NCI-H345 (cell line): ENCODE data around the gene CD180.

Source experiments
- DNase-seq: peaks from one replicate; lab custom pipeline; 2025; lab: John Stamatoyannopoulos, UW

Gene CD180

DNA sequence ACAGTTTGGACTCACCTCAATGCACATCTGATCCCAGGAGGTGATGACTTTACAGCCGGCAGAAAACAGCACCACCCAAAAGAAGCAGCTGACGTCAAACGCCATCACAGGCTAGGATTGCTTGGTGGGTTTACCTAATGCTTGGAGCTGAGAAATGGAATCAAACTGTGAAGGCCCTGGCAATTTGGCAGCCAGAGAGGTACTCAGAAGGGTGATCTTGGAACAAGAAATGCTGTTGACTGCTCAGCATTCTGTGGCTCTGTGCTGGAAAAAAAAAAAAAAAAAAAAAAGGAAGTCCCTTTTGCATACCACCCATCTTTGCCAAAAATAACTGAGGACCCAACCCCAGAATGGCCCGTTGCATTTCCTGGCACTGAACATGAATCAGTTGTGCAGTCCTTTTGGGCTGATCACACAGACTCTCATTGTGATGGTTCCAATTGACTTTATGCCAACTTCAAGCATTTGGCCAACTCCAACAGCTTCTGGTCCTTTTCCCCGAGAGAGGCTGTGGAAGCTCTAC is at the start of gene CD180:
Gene CD180, minus strand, starts transcription at position 263 of the 523 bp plus-strand sequence. Its CDS starts 158 bp downstream, at position 105.
- DNase-seq = no peak

DNA sequence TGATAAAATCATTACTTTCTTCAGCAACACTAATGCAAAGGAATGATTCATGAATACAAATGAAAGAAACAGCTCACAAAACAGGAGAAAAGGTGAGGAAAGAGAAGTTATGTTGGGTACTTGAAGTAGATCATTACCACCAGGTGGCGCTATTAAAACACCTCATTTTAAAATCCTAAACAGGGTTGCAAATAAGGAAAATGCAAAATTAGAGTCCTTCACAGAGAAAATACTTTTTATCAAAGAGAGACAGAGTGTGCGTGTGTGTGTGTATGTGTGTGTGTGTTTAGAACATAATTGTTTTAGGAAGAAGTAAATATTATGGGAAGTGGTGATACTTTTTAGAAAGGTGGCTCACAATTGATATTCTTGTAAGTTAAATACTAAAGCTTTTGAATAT is 49.5 kb upstream of the CD180 start:
- peak; percentile 63 for DNase-seq

DNA sequence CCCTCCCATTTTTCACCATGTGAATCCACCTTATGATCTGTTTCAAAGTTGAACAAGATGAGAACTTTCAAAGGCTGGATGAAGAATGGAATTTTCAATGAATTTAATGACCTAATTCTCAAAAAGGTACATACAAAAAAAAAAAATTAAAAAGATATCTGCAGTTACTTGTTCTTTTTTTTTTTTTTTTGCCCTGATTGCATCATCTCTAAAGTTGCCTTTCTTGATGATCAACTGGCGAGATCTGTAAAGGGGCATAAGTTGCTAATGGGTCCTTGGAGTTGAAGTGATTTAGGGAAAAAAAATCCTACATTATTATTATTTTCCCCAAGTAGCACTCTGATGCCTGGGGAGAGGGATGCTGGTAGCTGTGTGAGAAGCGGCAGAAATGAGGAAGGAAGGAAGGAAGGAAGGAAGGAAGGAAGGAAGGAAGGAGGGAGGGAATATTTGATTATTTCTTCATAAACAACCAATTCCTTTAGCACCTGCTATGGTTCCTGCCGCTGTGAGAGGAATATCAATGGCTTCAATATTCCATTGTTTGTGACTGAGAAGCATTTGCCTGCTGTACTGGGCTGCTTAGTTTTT is 48.8 kb upstream of the CD180 start:
- no peak for DNase-seq

DNA sequence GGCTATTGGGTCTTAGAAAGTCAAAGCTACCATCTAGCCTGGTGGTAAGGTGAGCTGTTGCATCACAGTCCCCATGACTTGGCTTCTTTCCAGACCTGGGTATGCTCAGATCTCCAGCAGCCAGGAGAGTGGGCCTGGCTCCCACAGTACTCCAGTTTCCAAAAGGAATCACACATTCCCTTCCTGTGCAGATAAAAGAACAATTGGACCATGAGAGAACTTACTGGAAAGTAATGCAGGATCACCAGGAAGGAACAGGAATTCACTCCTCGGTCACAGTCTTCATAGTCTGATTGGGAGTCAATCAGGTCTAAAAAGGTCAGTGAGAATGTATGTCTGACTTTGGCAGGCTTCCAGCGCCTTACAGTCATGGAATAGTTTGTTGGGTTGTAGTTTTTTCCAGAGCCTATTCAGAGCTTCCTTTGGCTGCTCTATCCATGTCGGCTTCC is 47.8 kb upstream of the CD180 start:
- peak; percentile 68 for DNase-seq

DNA sequence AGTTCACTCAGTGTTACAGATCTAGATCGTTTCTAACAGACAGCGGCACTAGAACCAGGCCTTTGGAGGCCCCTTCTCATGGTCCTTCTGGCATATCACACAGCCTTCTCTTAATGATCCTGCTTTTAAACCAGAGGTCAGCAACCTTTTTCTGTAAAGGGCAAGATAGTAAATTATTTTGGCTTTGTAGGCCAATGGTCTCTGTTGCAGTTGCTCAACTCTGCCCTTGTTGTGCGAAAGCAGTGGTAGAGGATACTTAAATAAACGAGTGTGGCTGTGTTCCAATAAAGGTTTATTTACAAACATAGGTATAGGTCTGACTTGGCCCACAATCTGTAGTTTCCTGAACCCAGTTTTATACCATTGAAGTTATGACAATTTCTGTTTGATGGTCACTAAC is 47.3 kb upstream of the CD180 start:
- DNase-seq = no peak

DNA sequence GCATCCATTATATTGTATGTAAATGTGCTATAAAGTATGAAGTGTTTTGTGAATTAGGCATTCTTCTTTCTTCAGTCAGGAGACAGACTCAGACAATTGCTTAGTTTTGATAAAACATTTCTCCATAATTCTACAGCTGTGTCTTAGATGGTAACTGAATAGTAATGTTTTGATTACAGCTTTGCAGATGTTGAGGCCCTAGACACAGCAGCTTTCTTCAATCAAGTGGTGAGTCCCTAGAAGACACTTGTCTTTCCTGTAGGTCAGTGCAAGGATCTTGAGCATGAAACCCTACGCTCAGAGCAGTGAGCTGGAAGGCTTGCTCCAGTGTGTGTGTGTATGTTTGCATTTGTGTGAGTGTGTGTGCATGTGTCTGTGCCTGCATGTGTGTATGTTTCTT is 46.8 kb upstream of the CD180 start:
- DNase-seq = no peak

DNA sequence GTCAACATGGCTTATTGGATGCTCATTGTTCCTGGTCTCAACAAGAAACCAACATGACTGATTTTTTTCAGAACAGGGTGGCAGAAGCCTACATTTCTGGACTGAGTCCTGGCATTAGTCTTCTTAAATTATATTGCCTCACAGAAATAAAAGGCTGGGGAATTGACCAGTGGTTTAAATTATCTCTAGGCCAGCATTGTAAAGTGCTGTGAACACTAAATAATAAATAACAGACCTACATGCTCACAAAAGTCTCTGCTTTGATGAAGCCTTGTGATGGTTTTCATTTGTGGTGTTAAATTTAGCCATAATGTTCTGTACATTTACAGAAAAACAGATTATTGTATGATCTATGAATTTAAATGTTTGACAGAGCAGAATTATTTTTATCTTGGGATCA is 44.7 kb upstream of the CD180 start:
- no peak for DNase-seq

DNA sequence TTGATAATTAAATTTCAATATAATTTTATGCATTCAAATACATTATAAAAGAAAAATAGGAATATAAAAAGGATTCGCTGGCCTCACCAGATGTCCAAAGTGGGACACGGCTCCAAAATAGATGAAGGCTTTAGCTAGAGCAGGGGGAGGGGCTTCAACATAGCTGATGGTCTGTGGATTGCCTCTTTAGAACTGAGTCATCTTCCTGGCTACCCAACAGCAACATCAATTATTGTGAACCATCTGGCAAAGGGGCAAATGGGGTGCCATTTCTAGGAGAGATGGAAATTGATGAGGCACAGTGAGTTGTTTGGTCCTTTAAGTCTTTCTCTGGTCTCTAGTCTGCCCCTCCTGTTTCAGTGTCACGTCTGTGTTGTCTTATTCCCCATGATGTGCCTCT is 44.2 kb upstream of the CD180 start:
- no peak for DNase-seq

DNA sequence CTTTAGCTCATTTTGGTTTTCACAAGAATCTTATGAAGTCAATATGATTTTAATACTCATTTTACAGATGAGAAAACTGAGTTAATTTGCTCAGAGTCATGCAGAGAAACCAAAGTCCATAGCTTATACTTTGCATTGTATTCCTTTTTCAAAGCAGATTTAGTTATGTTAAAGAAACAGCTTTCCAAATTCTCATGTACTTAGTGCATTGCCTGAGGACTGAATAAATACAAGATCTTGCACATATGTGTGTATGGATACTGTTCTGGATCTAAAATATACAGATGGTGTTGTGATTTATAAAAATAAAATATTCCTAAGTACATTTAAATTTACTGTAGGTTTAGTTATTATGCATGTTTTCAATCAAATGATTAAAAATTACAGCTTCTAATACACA is 43.5 kb upstream of the CD180 start:
- DNase-seq = no peak

DNA sequence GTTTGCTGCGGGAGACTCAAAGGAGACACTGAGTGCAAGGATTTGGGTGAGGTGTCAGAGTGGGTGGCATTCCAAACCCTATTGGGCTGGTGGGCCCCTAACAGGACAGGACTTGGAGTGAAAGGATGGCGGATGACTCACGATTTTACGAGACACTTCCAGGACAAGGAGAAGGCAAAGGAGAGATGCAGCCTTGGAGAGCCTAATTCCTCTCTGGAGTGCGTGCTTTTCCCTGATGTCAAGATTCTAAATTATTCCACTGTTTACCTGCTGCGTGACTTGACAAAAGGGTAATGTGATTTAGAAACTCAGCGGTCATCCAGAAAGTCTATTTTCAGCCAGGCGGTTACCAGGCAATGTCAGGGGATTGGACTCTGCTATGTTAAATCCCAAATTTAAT is 41.6 kb upstream of the CD180 start:
- DNase-seq = no peak

DNA sequence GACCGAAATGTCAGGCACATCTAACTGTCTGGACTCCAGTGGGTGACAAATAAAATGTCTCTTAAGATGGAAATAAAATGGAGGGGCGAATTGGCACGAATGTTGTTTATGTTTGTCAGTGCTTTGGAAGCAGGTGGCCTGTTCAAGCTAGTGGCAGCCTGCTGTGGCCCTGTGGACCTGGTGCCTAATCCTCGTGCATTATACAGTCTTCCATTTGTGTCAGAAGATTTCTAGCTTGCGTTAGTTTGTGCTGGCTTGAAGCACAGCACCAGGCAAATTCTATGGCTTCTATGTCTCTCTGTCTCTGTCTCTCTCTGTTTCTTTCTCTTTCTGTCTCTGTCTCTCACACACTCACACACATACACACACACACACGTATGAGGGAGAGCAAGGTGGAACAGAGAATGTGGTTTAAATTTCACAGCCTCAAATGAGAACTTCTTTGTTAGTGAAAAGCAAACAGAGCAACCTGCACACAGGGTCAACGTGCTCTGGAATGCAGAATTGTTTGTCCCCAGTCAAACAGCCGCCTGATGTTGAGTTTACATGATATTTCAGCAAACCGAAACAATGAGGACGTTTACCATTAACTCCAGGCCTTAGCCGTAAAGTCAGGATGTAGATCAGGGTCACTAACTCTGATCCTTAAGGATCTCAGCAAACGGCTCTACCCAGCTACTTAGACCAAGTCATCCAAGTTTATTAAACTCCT is 39.0 kb upstream of the CD180 start:
- no peak for DNase-seq

DNA sequence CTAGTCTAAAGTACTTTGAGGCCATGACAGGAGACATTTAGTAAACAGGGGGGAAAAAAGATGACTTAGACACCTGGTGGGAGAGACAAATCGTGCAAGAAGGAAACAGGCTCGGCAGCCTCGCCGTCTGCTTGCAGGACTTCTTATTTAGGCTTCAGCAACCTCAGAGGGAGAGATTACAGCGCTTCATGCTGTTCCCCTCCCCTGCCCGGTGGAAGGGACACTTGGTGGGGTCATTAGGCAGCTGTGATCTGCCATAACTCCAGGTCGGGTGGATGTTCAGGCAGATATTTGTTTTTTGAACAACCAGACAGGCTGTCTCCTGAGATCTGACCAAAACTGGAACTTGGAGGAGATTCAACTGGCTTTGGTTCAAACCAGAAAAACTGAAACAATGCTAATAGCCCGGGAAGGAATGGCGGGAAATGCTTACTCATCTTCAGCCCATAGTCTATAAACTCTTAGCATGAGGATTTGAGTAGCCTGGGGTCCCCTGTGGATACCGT is 38.1 kb upstream of the CD180 start:
- no peak for DNase-seq

DNA sequence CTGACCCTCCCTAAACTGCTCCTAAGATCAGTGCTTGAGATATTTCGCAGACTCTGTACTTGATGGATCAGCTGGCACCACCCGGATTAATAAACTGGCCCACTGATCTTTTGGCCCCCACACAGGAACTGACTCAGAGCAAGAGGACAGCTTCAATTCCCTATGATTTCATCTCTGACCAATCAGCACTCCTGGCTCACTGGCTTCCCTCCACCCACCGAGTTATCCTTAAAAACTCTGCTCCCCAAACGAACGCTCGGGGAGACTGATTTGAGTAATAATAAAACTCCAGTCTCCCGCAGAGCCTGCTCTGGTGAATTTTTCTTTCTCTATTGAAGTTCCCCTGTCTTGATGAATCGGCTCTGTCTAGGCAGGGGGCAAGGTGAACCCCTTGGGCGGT is 36.5 kb upstream of the CD180 start:
- no peak for DNase-seq

DNA sequence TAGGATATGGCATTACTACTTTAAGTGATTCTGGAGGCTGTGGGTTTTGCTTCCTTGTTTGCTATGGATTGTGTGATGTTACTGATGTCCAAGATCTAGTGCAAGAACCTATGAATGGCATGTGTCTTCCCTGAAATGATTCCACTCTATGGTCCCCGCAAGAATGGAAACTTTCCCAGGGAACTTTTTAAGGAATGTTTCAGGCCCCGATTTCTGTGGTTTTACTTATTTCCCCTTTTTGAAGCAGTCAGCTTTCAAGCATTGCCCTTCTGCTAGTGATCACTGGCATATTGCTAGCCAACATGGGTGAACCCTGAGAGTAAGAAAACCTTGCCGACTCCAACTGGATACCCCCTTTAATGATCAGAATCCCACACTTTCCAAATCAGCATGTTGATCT is 26.6 kb upstream of the CD180 start:
- no peak for DNase-seq

DNA sequence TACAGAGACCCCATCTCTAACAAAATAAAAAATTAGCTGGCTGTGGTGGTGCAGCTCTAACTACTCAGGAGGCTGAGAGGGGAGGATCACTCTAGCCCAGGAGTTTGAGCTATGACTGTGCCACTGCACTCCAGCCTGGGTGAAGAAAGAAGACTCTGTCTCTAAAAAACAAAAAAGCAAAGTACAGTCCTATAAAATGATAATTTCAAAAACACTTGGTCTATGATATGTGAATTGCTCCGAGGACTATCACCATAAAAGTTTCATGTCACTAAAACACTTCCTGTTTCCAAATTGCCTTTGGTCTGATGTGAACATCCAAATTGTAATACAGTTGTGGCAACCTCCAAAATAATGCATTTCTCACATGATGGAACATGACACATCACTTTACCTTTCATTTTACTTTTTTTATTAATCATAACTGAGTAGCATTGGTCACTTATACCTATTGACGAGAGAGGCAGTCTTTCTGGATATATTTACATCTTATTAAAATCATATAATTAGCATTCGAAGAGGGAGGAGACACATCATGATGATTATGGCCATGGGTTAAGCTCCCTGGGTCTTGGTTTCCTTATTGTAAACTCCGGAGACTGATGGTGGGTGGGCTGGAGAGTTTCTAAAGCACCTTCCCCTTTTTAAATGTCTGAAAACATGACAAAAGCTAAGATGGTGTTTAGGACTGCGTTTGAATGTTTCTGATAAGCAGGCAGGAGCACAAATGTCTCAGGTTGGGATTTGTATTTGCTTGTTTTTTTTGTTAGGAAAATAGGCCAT is 25.8 kb upstream of the CD180 start:
- no peak for DNase-seq

DNA sequence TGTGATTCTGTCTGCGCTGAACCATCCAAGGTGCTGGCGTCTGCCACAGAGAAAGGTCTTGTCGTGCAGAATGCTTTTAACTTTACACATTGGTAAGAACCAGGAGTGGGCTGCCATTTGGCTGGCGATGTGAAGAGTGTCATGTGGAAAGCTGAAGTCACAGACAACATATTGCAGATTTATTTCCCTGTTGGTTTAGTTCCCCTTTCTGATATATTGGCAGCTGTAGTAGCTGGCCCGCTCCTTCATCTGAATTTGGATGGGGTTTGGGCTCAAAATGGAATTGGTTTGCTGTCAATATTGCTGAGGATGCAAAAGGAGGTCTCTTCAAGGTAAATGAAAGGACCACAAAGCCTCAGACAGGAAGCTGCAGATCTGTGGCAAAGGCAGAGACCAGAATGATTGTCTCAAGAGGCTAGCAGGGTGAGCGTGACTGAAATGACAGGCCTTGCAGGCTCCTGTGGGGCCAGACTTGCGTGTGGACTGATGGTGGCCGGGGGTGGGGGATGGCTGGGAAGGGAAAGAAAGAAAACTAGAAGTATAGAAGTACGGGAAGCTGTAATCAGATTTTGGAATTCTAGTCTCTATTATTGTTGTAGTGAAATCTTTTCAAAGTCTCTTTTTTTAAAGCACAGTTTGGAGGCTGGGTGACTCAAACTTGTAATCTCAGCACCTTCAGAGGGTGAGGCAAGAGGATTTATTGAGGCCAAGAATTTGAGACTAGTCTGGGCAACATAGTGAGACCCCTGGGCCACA is 25.1 kb upstream of the CD180 start:
- no peak for DNase-seq

DNA sequence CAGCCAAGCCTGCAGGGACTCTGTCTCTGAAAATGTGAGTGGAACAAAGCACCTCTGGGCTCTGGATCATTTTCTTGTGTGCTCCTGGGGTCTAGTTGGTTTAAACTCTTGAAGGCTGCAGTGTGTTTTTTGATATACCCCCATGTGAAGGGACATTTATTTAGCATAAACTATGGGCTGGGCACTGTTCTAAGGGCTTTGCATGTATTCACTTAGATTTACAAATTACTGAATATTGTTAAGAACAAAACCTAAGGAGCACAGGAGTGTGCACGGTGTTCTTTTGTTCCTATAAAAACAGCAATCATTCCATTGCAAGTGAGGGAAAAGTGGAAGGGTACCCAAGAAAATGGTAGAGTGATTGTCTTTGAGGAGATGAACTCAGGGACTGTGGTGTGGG is 20.0 kb upstream of the CD180 start:
- DNase-seq = no peak

DNA sequence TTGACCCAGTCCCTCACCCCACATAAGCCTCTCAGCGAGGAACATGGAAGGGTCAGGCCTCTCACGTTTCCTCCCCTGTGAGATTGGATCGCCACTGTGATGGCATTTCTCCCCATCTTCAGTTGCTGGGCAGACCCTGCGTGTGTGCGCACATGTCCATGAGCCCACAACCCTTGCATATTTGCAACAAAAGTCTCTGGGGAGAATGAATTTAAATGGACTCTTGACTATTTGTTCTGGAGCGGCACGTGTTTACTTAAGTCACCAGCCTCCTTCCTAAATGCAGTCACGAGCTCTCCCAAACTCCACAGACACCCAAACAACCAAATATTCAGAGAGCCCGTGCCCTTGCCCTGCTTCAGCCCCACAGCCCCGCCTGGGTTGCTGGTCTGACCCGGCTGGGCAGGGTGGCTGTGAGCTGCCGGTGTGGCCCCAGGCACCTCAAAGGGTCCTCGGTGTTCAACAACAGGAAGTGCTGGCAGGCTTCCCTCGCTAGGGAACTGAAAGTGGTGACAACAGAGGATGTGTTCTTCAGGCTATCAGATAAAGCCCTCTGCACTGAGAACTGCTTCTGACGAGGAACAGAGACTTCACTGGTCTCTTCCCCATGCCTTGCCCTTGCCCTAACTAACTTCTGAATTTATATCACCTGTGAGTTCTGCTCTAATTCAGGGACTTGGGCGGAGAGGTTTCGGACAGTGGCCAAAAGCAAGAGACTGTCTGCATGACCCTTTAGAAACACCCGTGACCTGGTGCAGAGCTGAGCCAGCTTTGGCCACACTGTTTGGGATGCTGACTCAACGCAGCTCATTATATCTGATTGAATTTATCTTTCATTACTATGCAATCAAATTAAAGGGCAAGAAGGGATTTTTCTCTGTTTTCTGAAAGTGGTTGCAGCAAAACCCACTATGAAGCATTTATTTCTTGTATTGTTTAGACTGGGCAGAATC is 19.2 kb upstream of the CD180 start:
- DNase-seq = peak; percentile 43

DNA sequence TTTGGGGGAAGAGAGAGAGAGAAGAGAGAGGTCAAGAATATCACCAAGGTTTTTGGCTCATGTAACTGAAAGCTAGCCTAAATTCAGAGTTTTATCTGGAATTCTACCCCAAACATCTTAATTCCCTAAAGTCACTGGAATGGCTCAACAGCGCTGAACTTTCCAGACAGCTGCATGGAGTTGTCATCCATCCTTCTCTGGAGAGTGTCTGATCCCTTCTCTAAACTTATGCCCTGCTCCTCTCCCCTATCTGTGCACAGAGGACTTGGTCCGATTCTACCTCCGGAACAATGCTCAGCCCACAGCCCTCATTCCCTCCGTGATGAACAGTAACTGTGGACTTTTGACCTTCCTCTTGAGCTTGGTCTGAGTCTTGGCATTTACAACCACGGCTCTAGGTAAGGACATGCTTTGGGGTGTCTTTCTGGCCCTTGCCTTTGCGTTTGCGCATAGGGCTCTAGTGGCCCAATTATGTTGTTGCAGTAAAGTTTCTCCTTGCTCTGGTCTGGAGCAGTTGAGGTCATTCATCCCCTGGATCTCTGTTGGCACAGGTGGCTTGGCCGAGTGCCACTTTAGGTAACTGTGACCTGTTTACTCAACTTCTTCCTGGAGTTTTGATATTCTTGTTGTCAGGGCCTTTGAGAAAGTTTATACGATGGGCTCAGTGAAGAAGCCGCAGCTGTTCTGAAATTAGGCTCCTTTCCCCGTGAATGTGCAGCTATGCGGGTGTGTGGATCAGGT is 18.3 kb upstream of the CD180 start:
- DNase-seq = no peak

DNA sequence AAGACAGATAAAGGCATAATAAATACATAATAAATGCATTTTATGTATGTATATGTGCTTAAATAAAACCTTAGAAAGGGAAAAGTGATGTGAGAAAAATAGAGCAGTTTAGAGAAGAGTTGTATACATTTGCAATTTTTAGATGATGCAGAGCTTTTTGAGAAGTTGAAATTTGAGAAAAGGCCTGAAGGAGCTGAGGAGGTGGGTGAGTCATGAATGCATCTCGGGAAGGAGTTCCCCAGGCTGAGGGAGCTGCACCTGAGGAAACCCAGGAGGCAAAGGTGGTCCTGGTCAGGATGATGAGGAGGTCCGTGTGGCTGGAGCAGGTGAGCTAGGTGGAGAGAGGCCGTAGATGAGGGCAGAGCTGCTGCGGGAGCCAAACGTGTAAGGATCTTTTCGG is 17.4 kb upstream of the CD180 start:
- no peak for DNase-seq
